ENCODE data around the gene IBSP. TPM values are rescaled to one million over a fixed set of nuclear protein-coding genes. Genes with fewer than 3 reads are reported as not detected.

Gene IBSP
- total RNA-seq, 1 experiment from 2014 or later: not detected

- Mint-ChIP-seq H3K4me3 (ENCODE audit: unreplicated experiment) (no peak overlapping the region), H3K36me3 (ENCODE audit: insufficient read depth, unreplicated experiment) (no peaks in the 10 kb centered on the region), H3K27ac (ENCODE audit: unreplicated experiment) (no peak overlapping the region), H3K4me1 (ENCODE audit: low read depth, unreplicated experiment) (no peaks in the 10 kb centered on the region), H3K27me3 (ENCODE audit: insufficient read depth, unreplicated experiment) (peaks cover 7% of the 10 kb centered on the region), H3K9me3 (ENCODE audit: unreplicated experiment) (peaks cover 9% of the 10 kb centered on the region)
- DNase-seq: no peak
- intact Hi-C loops (cut with micrococcal nuclease; ENCODE audit: unreplicated experiment): no loop called here
- TF ChIP-seq CTCF (IDR thresholded peaks at IDR 0.05; ENCODE audit: insufficient read depth in 1 of 2, low read depth in 1 of 2, low read length in 1 of 2, severe bottlenecking in 1 of 2, unreplicated experiment in 1 of 2): no peak
- H3K9me3 ChIP-seq: no peaks in the 10 kb centered on the region
- H3K27me3 ChIP-seq (replicated peaks; ENCODE audit: control insufficient read depth, insufficient read depth, low read length): no peaks in the 10 kb centered on the region
- POLR2A ChIA-PET: no interaction called here
- BruUV-seq (replicated peaks): no TSS peak
- H3K4me1 ChIP-seq: no peaks in the 10 kb centered on the region
- H3K4me3 ChIP-seq (ENCODE audit: low read depth, low read length): no peak overlapping the region
- no peaks in the 10 kb centered on the region for H3K36me3 ChIP-seq (ENCODE audit: control insufficient read depth, insufficient read depth, low read length)
- CTCF ChIA-PET: no interaction called here
These were observed 8.0 kb downstream of the IBSP start for GRCh38 chr4:87807402-87807801.

DNA sequence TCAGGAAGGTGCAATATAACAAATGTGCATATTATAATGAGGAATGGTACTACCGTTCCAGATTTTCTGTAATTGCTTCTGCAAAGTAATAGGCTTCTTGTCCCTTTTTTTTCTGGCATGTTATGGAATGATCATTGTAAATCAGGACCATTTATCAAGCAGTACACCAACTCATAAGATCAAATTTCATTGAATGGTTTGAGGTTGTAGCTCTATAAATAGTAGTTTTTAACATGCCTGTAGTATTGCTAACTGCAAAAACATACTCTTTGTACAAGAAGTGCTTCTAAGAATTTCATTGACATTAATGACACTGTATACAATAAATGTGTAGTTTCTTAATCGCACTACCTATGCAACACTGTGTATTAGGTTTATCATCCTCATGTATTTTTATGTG lies 12.6 kb downstream of the IBSP start:
- peaks cover 9% of the 10 kb centered on the region for H3K9me3 Mint-ChIP-seq (ENCODE audit: unreplicated experiment)
- no TSS peak for BruUV-seq (replicated peaks)
- H3K4me3 Mint-ChIP-seq (ENCODE audit: unreplicated experiment): no peak overlapping the region
- H3K9me3 ChIP-seq: no peaks in the 10 kb centered on the region
- ChIA-PET CTCF (no interaction called here), POLR2A (no interaction called here)
- no peaks in the 10 kb centered on the region for H3K4me1 ChIP-seq
- no peak overlapping the region for H3K27ac Mint-ChIP-seq (ENCODE audit: unreplicated experiment)
- intact Hi-C loops (cut with micrococcal nuclease; ENCODE audit: unreplicated experiment): no loop called here
- peaks cover 7% of the 10 kb centered on the region for H3K27me3 Mint-ChIP-seq (ENCODE audit: insufficient read depth, unreplicated experiment)
- no peak for DNase-seq
- H3K4me1 Mint-ChIP-seq (ENCODE audit: low read depth, unreplicated experiment): no peaks in the 10 kb centered on the region
- H3K36me3 Mint-ChIP-seq (ENCODE audit: insufficient read depth, unreplicated experiment): no peaks in the 10 kb centered on the region
- TF ChIP-seq CTCF (IDR thresholded peaks at IDR 0.05; ENCODE audit: insufficient read depth in 1 of 2, low read depth in 1 of 2, low read length in 1 of 2, severe bottlenecking in 1 of 2, unreplicated experiment in 1 of 2): no peak
- H3K36me3 ChIP-seq (ENCODE audit: control insufficient read depth, insufficient read depth, low read length): no peaks in the 10 kb centered on the region
- H3K27me3 ChIP-seq (replicated peaks; ENCODE audit: control insufficient read depth, insufficient read depth, low read length): no peaks in the 10 kb centered on the region
- H3K4me3 ChIP-seq (ENCODE audit: low read depth, low read length): no peak overlapping the region

- POLR2A ChIA-PET: no interaction called here
- DNase-seq: no peak
These were observed 20.0 kb downstream of the IBSP start for GRCh38 chr4:87819281-87819919.

More at GRCh38 chr4:87819281-87819919, 20.0 kb downstream of the IBSP start:
- H3K36me3 ChIP-seq (ENCODE audit: control insufficient read depth, insufficient read depth, low read length): no peaks in the 10 kb centered on the region
- Mint-ChIP-seq H3K27ac (ENCODE audit: unreplicated experiment) (peak overlapping the region; percentile 69), H3K36me3 (ENCODE audit: insufficient read depth, unreplicated experiment) (no peaks in the 10 kb centered on the region), H3K9me3 (ENCODE audit: unreplicated experiment) (no peaks in the 10 kb centered on the region), H3K27me3 (ENCODE audit: insufficient read depth, unreplicated experiment) (no peaks in the 10 kb centered on the region), H3K4me3 (ENCODE audit: unreplicated experiment) (no peak overlapping the region), H3K4me1 (ENCODE audit: low read depth, unreplicated experiment) (peaks cover 7% of the 10 kb centered on the region)
- H3K27me3 ChIP-seq (replicated peaks; ENCODE audit: control insufficient read depth, insufficient read depth, low read length): no peaks in the 10 kb centered on the region
- H3K4me1 ChIP-seq: 0 out of 2 replicates have a peak, but pooled peaks cover 6% of the 10 kb centered on the region
- intact Hi-C loops (cut with micrococcal nuclease; ENCODE audit: unreplicated experiment): no loop called here
- CTCF ChIA-PET: no interaction called here
- BruUV-seq (replicated peaks): no TSS peak
- TF ChIP-seq CTCF (IDR thresholded peaks at IDR 0.05; ENCODE audit: insufficient read depth in 1 of 2, low read depth in 1 of 2, low read length in 1 of 2, severe bottlenecking in 1 of 2, unreplicated experiment in 1 of 2): no peak
- no peak overlapping the region for H3K4me3 ChIP-seq (ENCODE audit: low read depth, low read length)
- no peaks in the 10 kb centered on the region for H3K9me3 ChIP-seq

All from Caco-2 (cell line).